Osteocyte (in vitro differentiated cells): ENCODE data around the gene TMPRSS15. TPM values are rescaled to one million over a fixed set of nuclear protein-coding genes. Genes with fewer than 3 reads are reported as not detected.

Experiments
- DNase-seq: peaks from one replicate; pipeline ENCODE4 v3.0.0; 2021; ENCODE audit warnings: mixed read lengths; ENCODE audit not compliant: unreplicated experiment; ENCODE audit errors: extremely low spot score
- H3K27ac Mint-ChIP-seq: one replicate; pipeline ENCODE4 v1.8.0; 2021; ENCODE audit warnings: mild to moderate bottlenecking, mixed read lengths; ENCODE audit not compliant: unreplicated experiment
- H3K27me3 Mint-ChIP-seq: one replicate; pipeline ENCODE4 v1.8.0; 2021; ENCODE audit warnings: mixed read lengths; ENCODE audit not compliant: unreplicated experiment
- H3K36me3 Mint-ChIP-seq: one replicate; pipeline ENCODE4 v1.8.0; 2021; ENCODE audit warnings: mixed read lengths; ENCODE audit not compliant: unreplicated experiment
- H3K4me1 Mint-ChIP-seq: one replicate; pipeline ENCODE4 v1.8.0; 2021; ENCODE audit warnings: mixed read lengths; ENCODE audit not compliant: unreplicated experiment
- H3K4me3 Mint-ChIP-seq: one replicate; pipeline ENCODE4 v1.8.0; 2021; ENCODE audit warnings: mild to moderate bottlenecking, moderate library complexity, mixed read lengths; ENCODE audit not compliant: unreplicated experiment
- H3K9me3 Mint-ChIP-seq: one replicate; pipeline ENCODE4 v1.8.0; 2021; ENCODE audit warnings: mixed read lengths; ENCODE audit not compliant: unreplicated experiment
- total RNA-seq: library from RNA; stranded (reverse); gene quantifications from 2 replicates; pipeline ENCODE4 v1.2.1, GENCODE V29; 2021
- TF ChIP-seq, protein P1 (sequence below): fragments of 200-600 bp; sonication (generic); IDR thresholded peaks from 2 replicates; pipeline ENCODE4 v1.5.0; 2021; ENCODE audit warnings: antibody characterized with exemption, mild to moderate bottlenecking, moderate library complexity

TMPRSS15 gene
- total RNA-seq, 1 donor from 2014 or later = 1.3 TPM

DNA sequence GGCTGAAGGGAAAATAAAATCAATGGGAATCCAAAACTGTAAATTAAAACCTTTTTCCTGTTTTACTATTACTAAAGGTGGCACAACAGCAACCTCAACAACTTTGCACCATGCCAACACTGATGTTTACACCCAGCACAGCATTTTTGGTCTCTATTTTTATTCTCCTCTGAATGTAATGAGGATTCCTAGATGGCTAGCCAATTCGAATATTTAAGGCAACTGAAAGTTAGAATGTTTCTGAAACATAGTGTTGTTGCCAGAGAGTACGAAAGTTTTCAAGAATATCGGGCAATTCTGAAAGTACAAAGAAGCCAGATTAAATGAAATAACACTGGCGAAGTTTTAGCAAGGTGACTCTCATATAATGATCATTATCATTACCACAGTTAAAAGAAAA lies 118.2 kb downstream of the TMPRSS15 start:
- Mint-ChIP-seq H3K4me1 (no peaks in the 10 kb centered on the region), H3K36me3 (no peaks in the 10 kb centered on the region), H3K9me3 (no peaks in the 10 kb centered on the region), H3K27me3 (peaks cover 6% of the 10 kb centered on the region), H3K4me3 (no peak overlapping the region), H3K27ac (no peak overlapping the region)
- no peak for DNase-seq
- TF ChIP-seq, protein P1, sequence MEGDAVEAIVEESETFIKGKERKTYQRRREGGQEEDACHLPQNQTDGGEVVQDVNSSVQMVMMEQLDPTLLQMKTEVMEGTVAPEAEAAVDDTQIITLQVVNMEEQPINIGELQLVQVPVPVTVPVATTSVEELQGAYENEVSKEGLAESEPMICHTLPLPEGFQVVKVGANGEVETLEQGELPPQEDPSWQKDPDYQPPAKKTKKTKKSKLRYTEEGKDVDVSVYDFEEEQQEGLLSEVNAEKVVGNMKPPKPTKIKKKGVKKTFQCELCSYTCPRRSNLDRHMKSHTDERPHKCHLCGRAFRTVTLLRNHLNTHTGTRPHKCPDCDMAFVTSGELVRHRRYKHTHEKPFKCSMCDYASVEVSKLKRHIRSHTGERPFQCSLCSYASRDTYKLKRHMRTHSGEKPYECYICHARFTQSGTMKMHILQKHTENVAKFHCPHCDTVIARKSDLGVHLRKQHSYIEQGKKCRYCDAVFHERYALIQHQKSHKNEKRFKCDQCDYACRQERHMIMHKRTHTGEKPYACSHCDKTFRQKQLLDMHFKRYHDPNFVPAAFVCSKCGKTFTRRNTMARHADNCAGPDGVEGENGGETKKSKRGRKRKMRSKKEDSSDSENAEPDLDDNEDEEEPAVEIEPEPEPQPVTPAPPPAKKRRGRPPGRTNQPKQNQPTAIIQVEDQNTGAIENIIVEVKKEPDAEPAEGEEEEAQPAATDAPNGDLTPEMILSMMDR = no peak

DNA sequence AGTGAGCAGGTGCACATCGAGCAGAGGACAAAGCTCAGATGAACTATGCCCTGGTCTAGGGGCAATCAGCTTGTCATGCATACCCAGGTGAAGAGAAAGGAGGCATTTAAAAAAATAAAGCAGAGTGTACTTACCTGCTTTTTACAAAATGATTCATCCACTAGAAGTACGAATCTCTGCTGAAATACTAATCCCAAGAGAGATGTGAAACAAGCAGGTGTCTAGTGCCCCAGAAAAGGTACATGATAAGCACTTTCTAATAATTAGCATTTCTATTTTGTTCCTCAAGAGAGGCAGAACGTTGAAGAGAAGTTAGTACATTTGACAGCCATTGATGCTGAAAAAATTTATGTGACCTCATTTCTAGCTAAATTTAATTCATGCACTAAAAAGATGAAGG lies 127.8 kb downstream of the TMPRSS15 start:
- no peaks in the 10 kb centered on the region for H3K4me1 Mint-ChIP-seq
- TF ChIP-seq, protein P1 = no peak
- DNase-seq = no peak
- no peaks in the 10 kb centered on the region for H3K36me3 Mint-ChIP-seq
- no peak overlapping the region for H3K27ac Mint-ChIP-seq
- no peaks in the 10 kb centered on the region for H3K9me3 Mint-ChIP-seq
- no peaks in the 10 kb centered on the region for H3K27me3 Mint-ChIP-seq
- no peak overlapping the region for H3K4me3 Mint-ChIP-seq

DNA sequence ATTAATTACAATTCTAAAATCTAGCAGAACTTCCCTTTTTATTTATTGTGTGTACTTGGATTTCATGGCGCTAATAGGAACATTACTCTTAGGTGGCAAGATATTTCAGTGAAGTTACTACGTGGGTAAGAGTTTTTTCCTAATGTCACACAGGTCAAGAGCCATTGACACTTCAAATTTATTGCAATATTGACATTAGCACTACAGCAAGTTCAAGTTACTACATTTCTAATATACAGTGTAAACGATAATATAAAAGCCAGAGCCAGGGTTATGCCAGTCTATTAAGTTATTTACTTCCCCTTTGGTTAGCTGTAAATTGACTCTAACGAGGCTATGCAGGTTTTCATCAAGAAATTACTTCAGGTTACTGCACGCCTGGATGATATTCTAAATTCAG lies 129.2 kb downstream of the TMPRSS15 start:
- no peak overlapping the region for H3K27ac Mint-ChIP-seq
- TF ChIP-seq, protein P1 = no peak
- no peak for DNase-seq
- H3K36me3 Mint-ChIP-seq = no peaks in the 10 kb centered on the region
- H3K4me1 Mint-ChIP-seq = no peaks in the 10 kb centered on the region
- H3K9me3 Mint-ChIP-seq = no peaks in the 10 kb centered on the region
- H3K27me3 Mint-ChIP-seq = no peaks in the 10 kb centered on the region
- H3K4me3 Mint-ChIP-seq = no peak overlapping the region

DNA sequence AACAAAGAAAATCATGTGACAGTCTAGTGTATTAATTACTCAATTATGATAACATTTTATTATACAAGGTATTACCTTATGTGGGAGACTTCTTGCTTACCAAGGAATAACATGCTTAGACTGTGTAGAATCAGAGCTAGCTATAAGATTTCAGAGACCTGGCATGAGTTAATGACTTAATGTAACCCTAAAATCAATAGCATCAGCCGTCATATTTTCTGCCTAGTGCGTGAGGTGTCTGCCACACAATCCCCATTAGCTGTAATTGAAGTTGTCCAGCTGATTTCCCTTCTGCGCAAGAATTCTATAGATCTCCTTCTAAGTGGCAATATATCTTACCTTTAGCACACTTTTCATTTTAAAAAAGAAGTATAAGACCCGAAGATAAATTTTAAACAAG lies 130.2 kb downstream of the TMPRSS15 start:
- TF ChIP-seq, protein P1 = no peak
- Mint-ChIP-seq H3K27ac (no peak overlapping the region), H3K9me3 (no peaks in the 10 kb centered on the region), H3K4me1 (no peaks in the 10 kb centered on the region), H3K27me3 (no peaks in the 10 kb centered on the region), H3K4me3 (no peak overlapping the region), H3K36me3 (no peaks in the 10 kb centered on the region)
- no peak for DNase-seq

DNA sequence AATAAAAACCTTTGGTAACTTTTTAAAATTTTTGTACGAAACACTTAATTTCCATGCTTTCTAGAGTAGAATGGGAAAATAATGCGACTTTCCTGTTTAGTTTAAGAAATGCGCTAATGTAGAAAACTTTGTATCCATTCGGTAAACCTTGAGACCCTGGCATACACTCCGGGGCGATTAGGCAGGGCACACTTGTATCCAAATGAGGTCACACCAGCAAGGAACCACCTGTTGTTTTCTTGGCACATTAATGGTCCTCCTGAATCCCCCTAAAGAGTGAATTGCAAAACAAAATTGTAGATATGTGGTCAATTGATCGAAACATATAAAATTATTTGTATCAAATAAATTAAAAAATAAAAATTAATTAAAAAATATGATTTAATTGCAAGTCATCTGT lies 133.7 kb downstream of the TMPRSS15 start:
- Mint-ChIP-seq H3K4me1 (no peaks in the 10 kb centered on the region), H3K27me3 (no peaks in the 10 kb centered on the region), H3K4me3 (no peak overlapping the region), H3K27ac (no peak overlapping the region), H3K9me3 (no peaks in the 10 kb centered on the region), H3K36me3 (no peaks in the 10 kb centered on the region)
- DNase-seq = no peak
- TF ChIP-seq, protein P1 = no peak
